ENCODE results near the gene CFAP97.

Gene CFAP97

DNA sequence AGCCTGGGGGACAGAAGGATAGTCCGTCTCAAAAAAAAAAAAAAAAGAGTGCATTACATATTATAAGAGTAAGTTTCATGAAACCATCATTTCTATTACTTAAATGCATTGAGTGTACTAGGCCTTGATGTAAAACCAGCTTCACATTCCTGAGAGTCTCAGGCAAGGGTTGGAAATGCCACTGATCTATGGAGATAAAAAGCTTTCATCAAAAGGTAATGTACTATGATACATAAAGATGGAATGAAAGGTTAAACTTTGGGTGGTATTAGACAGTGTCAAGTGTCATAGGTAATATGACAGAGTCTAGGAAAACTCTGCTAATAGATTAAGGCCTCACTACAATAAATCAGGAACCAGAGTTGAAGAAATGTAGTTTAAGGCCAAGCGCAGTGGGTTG lies 7.4 kb downstream of the CFAP97 start:
- no peak for DNase-seq

DNA sequence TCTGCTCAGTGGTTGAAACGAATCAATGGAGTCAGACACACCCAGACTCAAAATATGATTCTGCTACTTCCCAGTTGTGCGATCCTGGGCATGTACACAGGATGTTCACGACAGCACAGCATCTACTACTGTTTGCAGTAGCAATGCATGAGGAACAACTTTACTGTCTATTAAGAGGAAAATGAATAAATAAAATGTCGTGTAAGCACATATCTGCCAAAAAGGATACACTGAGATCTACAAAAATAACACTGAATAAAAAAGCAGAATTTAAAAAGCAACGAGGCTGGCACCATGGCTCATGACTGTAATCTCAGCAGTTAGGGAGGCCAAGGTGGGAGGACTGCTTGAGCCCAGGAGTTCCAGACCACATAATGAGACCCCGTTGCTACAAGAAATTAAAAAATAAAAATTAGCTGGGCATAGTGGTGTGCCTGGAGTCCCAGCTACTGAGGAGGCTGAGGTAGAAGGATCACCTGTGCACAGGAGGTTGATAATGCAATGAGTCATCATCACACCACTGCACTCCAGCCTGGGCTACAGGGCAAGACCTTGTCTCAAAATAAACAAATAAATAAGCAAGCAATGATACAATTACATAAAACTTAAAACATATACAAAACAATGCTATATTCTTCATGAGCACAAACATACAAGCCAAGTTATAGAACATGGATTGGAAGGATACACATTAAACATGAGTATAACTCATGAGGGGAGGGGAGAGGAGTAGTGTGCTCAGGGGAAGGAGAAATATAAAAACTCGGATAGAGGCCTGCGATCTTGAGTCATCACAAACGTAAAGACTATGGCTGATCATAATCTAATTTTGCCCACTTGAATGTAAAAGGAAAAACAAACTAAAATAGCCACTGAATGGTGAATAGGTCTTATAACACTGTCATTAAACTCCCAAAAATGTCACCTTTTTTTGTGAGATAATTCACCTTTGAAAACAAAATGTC lies 8.6 kb downstream of the CFAP97 start:
- DNase-seq = no peak

DNA sequence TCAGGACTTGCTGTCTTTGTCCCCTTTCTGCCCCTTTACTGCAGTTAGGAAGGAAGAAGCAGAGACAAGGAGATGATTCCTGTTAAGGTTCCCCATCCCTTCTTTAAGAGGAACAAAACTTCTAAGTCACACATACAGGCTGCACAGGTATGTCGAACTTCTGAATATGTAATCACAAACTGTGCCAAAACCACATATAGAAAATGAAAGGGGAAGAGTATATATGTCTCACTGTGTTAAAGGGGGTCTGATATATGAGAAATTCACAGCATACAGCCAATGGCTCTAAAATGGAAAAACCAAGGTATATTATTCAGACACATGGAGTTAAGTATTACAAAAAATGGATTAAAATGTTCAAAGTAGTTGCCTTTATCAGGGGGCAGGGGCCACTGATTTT lies 11.7 kb downstream of the CFAP97 start:
- DNase-seq = no peak

DNA sequence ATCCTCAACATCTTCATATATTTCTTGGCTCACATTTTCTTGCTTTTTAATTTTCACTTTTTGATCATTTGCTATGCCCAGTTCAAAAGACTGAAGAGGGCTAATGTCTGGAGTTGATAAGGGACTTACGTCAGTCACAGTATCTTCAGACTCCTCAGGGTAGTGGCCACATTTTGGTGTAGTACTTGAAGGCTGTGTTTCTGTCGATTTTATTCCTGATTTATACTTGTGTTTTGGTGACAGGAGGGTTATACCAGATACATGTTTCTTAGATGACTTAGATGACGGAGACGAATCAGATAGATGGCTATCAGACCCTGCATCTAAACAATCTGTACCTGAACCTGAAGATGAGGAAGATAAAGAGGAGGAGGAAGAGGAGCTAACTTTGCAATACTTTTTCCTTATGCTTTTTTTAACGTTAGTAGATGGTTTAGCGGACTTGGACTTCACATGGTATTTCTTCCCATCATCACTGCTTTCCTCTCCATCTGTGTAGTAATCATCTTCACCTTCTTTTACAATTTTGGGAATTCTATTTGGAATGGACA lies 13.4 kb downstream of the CFAP97 start:
- DNase-seq = no peak

DNA sequence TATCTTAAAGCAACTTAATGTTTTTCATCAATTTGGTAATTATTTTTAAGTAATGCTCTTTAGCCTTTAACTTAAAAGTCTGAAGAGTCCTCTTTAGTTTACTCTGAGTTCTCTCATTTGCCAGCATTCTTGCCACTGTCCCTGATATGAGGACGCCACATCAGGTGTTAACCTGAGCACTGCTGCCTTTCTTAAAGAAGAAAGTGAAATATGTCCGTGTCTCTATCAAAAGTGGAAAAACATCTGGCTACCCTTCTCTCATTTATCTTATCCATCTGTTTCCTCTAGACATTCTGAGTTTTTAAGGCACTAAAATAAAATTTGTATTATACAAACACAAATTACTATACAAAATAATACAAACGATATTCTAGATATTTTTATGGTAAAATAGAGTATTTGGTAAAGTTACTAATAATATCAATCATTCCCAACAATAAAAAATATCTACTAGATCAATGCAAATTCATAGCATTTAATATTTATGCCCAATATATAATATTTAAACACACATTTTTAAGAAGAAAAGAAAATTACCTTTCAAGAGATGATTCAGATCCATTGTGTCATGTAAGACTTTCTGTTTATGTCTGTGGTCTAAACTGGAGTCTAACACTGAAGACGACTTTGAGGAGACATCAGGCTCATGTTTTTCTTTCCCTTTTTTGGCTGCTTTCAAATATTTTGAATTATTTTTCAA lies 14.0 kb downstream of the CFAP97 start:
- DNase-seq = no peak

DNA sequence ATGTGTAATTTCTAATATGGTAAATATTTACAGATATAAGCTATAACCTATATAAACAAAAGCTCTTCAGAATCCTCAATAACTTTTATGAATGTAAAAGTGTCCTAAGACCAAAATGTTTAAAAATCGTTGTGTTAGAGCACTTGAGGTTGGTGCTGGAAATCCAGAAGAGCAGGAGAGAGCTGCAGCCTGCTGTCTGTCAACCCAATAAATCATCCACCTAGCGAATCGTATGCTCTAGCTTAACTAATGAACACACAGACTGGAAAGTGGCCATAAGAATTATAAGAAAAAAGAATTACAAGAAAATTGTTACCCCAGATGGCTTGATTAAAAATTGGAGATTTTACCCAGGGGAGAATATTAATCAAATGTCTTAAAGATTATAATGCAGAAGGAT lies 17.0 kb downstream of the CFAP97 start:
- DNase-seq = no peak

DNA sequence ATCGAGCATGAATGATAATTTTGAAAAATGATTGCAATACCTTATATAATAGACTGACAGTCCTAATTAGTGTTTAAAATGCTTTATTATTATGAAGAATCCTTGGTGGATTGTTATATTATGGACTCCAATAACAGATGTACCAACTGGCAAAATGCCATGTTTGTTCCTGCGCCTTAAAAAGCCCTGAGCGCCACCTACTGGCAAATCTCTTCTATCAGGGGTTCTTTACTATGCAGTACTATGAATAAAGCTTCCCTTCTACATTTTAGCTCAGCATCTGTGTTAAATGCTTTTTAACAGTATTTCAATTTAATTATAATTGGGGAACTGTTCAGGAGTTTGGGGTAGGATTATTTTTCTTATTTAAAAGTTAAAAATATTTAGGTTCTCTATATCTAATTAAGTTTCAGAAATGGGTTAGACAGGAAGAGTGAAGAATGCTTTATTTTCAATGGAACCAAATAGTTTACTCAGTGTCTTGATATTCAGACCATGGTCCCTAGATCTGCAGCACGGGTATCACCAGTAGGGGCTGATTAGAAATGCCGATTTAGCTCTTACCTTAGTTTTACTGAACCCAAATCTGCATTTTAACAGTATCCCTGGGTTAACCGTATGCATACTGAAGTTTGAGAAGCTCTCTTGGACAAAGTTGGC lies 20.0 kb downstream of the CFAP97 start:
- DNase-seq = peak; percentile 83

DNA sequence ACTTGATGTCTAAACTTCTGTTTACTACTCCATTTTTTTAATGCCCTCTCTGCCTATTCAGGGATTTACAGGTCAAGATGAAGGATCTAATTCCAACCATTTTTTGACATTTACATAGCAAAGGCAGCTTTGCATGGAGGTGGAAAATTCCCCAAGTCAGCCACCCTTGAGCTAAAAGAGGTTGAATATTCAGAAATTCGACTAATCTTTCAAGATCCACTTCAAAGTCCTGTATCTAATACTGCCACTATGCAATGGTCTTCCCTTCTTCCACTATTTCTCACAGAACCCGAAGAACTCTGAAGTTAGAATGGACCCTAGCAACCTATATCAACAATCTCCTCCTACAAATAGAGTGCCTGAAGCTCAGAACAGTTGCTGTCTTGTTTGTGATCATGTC lies 21.6 kb downstream of the CFAP97 start:
- DNase-seq = no peak

DNA sequence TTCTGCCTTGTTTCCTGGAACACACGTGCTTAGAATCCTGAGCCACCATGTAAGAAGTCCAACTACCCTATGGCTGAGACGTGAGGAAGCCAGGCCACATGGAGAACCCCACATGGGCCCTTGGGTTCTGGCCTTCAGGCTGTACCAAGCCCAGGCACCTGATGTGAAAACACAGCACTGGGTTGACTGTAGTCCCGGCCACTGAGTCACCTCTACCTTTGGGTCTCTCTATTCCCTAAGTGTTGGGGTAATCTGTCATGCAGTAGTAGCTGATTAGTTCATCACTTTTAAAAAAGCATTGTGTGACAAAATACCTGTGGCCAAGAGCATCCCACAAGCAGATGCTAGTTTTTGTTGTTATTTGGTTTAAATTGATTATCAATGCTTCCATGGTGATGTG lies 24.3 kb downstream of the CFAP97 start:
- peak; percentile 12 for DNase-seq

DNA sequence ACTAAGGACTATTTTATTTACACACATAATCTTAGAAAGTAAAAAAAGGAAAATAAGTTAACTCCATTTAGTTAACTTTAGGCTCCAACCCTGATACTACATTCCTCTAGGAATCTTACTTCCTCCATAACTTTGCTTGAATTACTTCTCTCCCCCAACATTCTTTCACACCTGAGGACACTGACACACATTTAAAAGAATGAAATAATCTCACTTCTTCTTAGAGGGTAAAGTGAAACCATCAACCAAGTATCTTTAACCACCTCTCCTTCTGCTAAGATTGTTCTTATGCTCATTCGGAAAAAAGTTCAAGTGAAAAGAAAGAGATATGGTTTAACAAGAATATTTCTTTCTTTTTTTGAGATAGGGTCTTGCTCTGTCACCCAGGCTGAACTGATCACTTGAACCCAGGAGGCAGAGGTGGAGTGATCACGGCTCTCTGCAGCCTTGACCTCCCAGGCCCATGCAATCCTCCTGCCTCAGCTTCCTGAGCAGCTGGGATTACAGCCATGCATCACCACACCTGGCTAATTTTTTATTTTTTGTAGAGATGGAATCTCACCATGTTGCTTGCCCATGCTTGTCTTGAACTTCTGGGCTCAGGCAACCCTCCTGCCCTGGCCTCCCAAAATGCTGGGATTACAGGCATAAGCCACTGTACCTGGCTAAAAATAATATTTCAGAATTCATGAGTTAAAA lies 32.3 kb downstream of the CFAP97 start:
- DNase-seq = no peak

DNA sequence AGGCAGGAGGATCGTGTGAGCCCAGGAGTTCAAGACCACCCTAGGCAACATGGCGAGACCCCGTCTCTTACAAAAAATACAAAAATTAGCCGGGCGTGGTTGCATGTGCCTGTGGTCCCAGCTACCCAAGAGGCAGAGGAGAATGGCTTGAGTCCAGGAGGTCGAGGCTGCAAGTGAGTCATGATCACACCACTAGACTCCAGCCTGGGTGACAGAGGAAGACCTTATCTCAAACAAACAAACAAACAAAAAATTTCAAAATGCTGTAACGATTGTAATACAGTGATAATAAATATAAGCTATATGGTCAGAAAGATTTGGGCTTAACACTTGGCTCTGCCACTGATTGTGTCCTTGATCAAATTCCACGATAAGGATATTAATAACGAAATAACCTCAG lies 36.6 kb downstream of the CFAP97 start:
- DNase-seq = no peak

DNA sequence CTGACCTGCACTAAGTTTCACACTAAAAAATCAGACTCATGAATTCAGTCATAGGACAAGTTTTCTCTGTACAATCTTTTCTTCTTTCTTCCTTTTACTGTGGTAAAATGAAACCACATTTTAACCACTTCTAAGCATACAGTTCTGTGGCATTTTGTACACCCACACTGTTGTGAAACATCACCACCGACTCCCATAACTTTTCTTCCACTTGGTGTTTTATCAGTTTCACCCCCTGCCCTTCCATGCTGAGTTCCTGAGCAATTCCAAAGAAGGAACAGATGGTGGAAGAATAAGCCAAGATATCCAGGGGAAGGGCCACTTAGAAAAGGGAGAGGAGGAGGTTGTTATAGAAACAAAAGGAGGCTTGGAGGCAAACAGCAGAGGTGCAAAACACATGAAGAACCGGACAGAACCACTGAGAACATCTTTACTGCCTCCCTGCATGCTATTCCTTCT lies 38.2 kb downstream of the CFAP97 start:
- DNase-seq = peak; percentile 27

DNA sequence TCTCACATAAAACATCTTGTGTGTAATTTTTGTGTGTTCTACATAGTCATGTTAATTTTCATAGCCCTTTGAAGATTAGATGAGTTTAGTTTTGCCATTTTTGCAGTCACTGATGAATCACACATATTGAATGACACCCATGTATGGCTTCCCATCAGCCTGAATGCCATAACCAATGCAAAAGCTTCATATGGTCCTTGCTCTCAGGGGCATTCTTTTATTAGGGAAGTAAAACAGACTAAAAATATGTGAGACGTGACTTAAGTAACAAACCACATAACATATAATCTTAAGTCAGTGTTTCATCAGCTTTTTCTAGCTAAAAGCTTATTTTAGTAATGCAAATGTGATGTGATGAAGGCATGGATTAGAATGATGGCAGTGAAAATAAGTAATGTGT lies 52.5 kb downstream of the CFAP97 start:
- no peak for DNase-seq

DNA sequence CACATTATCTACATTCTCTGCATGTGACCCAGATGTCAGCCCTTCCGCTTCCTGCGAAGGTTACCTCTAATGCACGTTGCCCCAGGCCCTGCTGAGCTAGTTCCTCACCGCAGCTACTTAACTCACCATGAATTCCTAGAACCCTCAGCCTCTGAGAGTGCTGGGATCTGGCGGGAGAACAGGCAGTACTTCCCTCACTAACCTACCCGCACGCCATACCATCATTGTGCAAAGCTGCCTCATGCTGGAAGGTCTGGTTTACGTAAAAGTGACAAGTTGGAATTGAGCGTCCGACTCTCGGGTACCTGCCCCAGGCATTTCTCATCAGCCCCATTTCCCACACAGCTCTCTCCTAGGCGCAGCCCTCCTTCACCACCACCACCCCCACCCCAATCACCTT lies 54.4 kb downstream of the CFAP97 start:
- DNase-seq = no peak

DNA sequence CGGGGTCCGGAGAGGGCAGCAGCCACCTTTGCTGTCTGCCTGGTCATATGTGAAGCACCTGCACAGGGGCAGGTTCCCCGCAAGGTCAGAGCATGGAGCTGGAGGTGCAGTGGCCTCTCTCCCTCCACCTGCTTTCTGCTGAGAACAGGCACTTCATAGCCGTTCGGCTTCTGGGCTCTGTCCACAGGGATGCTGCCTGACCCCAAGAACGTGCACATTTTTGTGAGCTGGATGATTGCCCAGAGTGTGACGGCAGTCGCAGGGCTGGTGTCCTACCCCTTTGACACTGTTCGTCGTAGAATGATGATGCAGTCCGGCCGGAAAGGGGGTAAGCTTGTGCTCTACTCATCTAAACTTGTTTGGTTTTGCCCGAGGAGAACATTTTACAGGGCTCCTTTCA lies 58.2 kb downstream of the CFAP97 start:
- no peak for DNase-seq

DNA sequence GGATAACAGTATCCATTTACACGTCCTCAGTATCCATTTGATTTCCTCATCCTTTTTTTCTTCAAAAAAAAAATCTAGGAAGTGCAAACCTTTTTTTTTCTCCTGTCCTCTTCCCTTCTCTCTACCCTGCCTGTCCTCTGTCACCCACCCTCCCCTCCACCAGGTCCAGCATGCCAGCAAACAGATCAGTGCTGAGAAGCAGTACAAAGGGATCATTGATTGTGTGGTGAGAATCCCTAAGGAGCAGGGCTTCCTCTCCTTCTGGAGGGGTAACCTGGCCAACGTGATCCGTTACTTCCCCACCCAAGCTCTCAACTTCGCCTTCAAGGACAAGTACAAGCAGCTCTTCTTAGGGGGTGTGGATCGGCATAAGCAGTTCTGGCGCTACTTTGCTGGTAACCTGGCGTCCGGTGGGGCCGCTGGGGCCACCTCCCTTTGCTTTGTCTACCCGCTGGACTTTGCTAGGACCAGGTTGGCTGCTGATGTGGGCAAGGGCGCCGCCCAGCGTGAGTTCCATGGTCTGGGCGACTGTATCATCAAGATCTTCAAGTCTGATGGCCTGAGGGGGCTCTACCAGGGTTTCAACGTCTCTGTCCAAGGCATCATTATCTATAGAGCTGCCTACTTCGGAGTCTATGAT lies 59.1 kb downstream of the CFAP97 start:
- no peak for DNase-seq

DNA sequence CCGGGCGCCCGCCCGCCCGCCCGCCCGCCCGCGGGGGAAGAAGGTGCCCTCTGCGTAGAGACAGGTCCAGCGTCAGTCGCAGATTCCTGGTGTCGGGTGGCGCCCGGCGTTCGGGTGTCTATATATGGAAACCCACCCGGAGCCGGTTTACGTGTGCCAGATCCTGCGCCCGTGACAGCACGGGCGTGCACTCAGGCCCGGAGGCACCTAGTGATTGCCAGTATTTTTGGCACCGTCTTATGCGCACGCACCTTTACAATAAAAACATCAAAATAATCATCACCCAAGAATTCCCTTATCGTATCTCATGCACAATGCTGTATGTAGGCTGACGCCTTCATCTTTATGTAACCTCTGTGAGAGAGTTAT lies 60.2 kb downstream of the CFAP97 start:
- DNase-seq = peak; percentile 43

DNA sequence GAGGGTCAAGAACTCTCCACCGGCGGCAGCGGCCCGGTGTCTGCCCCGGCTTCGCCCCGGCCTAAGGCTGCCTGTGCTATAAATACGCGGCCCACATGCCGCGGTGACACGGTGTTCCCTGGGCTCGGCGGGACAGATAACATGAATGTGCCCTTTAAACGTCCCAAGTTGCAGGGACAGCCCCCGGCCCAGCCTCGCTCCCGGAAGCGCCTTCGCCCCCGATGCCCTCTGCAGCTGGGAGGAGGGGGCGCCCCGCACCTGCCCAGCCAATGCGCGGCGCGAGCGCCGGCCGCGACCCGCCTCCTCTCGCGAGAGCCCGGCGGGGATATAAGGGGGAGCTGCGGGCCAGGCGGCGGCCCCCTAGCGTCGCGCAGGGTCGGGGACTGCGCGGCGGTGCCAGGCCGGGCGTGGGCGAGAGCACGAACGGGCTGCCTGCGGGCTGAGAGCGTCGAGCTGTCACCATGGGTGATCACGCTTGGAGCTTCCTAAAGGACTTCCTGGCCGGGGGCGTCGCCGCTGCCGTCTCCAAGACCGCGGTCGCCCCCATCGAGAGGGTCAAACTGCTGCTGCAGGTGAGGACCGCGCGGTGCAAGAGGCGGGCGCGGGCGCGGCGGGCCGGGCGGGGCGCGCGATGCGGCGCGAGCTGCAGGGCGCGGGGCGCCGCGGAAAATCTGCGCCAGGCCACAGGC lies 60.7 kb downstream of the CFAP97 start, which contains the start of gene SLC25A4:
Gene SLC25A4 (plus strand): TSS at position 355 of the 689 bp plus-strand sequence. CDS start 107 bp downstream, at position 462.
- peak; percentile 88 for DNase-seq

DNA sequence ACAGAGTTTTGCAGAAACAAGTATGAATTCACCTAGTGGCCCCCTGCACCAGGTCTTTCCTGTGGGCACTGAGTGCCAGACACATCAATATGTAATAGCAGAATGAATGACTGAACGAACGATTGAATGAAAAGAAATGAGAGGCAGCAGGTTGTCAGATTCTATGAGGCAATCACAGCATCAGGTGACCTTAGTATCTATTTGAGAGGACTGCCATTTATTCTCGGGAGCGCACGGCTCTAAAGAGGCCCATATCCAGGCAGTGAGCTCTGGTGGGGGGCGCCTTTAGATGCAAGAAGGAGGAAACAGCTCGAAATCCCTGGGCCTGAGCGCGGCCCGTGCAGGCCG lies 61.3 kb downstream of the CFAP97 start:
- DNase-seq = no peak

DNA sequence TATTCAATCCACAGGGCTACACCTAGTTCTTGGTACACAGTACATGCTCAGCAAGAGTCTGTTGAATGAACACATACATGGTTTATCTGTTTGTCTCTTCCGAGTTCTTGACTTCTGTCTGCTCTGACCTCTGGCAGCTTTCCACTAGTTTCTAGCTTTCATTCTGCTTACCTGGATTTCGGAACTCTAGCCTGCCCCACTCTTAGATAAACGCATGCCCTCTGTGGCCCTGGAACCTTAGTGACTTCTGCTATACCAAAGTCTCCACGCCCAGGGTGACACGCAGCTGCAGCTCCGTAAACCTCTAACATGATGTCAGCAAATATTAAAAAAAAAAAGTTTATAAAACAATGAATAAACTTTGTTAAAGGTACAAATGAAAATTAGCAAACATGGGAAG lies 62.0 kb downstream of the CFAP97 start:
- no peak for DNase-seq

DNA sequence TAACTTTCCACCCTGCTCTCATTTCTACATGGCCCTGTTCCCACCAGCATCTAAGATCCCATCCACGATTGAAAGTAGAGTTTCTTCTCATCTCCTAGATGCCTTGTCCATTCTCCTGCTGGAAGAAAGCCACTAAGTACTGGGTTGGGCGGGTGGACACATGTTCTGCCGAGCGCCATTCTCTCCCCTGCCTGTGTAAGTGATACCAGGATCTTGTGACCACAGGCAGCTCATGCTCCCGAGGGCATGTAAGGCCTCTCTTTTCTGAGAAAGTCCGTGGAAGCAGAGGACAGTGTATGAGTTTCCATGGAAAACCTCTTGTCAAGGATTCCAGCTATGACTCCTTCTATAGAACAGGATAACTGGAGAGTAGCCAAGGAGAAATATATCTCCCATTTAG lies 64.1 kb downstream of the CFAP97 start:
- no peak for DNase-seq

DNA sequence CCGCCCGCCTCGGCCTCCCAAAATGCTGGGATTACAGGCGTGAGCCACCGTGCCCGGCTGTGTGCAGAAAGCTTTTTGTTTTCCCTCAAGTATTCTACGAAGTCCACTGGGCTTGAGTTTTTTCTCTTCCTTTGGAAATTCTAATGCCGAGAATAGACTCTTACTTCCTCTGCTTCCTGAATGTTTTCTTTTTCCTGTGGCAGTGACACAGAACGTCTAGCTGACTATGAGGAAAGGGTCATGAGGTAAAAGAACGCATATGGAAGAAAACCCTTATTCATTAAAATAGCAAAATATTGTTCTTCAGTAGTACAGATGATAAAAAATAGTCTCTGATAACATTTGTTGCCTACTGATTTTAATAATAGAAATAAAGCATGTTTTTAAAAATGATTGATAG lies 65.6 kb downstream of the CFAP97 start:
- no peak for DNase-seq

All from stimulated activated CD4-positive, alpha-beta T cell treated with anti-CD3 and anti-CD28 coated beads, Interleukin-15, amount 100 ng/mL, for 24 hours (primary cell).